ENCODE data around the gene GGT5.

Gene GGT5

DNA sequence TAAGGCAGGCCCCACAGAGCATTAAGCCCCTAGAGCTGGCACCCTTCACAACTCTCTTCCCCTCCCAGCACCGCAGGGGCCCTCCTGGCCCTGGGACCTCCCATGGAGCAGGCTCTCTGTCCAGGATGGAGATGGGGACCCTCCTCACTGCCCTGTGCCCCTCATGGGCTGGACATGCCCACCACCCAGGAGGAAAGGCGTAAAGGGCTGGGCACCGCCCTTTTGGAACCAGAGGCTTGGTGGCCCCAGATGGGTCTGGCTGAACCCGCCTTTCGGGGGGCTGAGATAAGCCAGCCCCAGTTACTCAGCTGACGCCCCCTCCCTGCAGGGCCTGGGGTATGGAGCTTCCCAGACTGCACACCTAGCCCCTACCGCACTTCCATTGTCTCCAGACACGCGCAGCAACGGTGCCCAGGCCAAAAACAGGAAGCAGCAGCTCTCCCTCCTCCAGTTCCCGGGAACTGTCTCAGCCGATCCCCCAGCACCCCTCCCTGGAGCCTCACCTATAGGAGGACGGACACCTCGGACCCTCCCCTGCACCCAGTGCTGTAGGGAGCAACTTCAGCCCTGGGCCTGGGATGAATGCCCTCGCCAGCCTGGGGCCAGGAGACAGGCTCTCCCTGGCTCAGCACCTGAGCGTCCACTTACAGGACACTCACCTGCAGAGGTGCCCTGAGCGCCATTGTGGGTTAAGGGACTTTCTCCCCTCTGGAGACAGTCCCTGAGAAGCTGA, 65.2 kb downstream of the GGT5 start:
- H3K4me3 ChIP-seq (ENCODE audit: low read length): no peak overlapping the region
- no peaks in the 10 kb centered on the region for H3K79me2 ChIP-seq (ENCODE audit: control insufficient read depth, low read length)
- H3K9me2 ChIP-seq (replicated peaks; ENCODE audit: control insufficient read depth, low read length): no peaks in the 10 kb centered on the region
- H3K9me3 ChIP-seq (ENCODE audit: control insufficient read depth, insufficient read depth, low read length): no peaks in the 10 kb centered on the region
- H3K36me3 ChIP-seq (ENCODE audit: control insufficient read depth, low read length): no peaks in the 10 kb centered on the region; the same call in 1 of the 2 replicates
- H3K4me1 ChIP-seq (ENCODE audit: control insufficient read depth, low read length): no peaks in the 10 kb centered on the region
- H3K27me3 ChIP-seq (ENCODE audit: control insufficient read depth, low read length): no peaks in the 10 kb centered on the region
- no peak overlapping the region for H3K27ac ChIP-seq (ENCODE audit: low read depth, low read length)
- no peaks in the 10 kb centered on the region; the same call in 1 of the 2 replicates for H4K20me1 ChIP-seq (ENCODE audit: control insufficient read depth, insufficient read depth, low read depth, low read length)
- no peak overlapping the region for H3K4me2 ChIP-seq (ENCODE audit: low read length)
- no peaks in the 10 kb centered on the region for H3F3A ChIP-seq (ENCODE audit: control insufficient read depth, insufficient read depth)
- TF ChIP-seq, protein P1, sequence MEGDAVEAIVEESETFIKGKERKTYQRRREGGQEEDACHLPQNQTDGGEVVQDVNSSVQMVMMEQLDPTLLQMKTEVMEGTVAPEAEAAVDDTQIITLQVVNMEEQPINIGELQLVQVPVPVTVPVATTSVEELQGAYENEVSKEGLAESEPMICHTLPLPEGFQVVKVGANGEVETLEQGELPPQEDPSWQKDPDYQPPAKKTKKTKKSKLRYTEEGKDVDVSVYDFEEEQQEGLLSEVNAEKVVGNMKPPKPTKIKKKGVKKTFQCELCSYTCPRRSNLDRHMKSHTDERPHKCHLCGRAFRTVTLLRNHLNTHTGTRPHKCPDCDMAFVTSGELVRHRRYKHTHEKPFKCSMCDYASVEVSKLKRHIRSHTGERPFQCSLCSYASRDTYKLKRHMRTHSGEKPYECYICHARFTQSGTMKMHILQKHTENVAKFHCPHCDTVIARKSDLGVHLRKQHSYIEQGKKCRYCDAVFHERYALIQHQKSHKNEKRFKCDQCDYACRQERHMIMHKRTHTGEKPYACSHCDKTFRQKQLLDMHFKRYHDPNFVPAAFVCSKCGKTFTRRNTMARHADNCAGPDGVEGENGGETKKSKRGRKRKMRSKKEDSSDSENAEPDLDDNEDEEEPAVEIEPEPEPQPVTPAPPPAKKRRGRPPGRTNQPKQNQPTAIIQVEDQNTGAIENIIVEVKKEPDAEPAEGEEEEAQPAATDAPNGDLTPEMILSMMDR (IDR thresholded peaks at IDR 0.05; ENCODE audit: low read depth, low read length, poor library complexity, severe bottlenecking): no peak
- no peak for TF ChIP-seq EZH2phosphoT487 (IDR thresholded peaks at IDR 0.05; ENCODE audit: borderline replicate concordance, low read length)

DNA sequence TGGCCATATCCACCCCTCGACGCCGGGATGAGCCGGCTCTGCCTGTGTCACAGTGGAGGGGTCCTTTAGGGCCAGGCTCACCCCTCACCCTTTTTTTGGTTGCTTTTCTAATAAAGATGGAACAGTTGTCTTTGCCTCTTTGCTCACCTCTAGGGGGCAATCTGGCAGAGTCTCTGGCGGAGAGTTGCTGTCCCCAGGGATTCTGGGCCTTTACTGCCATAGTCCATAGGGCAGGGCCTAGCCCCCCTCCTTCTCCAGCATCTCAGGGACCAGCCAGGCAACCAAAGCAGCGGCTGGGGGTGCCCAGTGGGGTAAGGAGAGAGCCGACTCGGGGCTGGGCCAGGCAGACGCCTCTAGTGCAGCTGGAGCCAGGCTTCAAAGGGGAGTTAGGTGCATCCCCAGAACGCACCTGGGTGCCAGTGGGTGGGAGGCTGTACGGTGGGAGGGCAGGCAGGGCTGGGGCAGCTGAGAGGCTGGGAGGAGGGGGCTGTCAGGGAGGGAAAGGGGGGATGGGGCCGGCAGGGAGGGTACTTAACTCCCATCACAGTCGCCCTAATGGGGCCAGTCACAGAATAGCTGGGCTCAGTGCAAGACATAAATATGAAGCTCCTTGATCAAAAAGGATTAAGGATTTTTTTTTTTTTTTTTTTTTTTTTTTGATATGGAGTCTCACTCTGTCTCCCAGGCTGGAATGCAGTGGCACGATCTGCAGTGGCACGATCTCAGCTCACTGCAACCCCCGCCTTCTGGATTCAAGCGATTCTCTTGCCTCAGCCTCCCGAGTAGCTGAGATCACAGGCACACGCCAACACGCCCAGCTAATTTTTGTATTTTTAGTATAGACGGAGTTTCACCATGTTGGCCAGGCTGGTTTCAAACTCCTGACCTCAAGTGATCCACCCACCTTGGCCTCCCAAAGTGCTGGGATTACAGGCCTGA, 66.1 kb downstream of the GGT5 start:
- Histone ChIP-seq H3K4me1 (ENCODE audit: control insufficient read depth, low read length) (no peaks in the 10 kb centered on the region), H3K36me3 (ENCODE audit: control insufficient read depth, low read length) (no peaks in the 10 kb centered on the region; the same call in 1 of the 2 replicates), H3F3A (ENCODE audit: control insufficient read depth, insufficient read depth) (no peaks in the 10 kb centered on the region), H3K4me2 (ENCODE audit: low read length) (no peak overlapping the region), H3K27me3 (ENCODE audit: control insufficient read depth, low read length) (no peaks in the 10 kb centered on the region), H3K27ac (ENCODE audit: low read depth, low read length) (no peak overlapping the region), H3K9me3 (ENCODE audit: control insufficient read depth, insufficient read depth, low read length) (no peaks in the 10 kb centered on the region), H3K9me2 (replicated peaks; ENCODE audit: control insufficient read depth, low read length) (no peaks in the 10 kb centered on the region), H3K79me2 (ENCODE audit: control insufficient read depth, low read length) (no peaks in the 10 kb centered on the region), H4K20me1 (ENCODE audit: control insufficient read depth, insufficient read depth, low read depth, low read length) (no peaks in the 10 kb centered on the region; the same call in 1 of the 2 replicates), H3K4me3 (ENCODE audit: low read length) (no peak overlapping the region)
- TF ChIP-seq EZH2phosphoT487 (IDR thresholded peaks at IDR 0.05; ENCODE audit: borderline replicate concordance, low read length): no peak
- TF ChIP-seq, protein P1 (IDR thresholded peaks at IDR 0.05; ENCODE audit: low read depth, low read length, poor library complexity, severe bottlenecking): peak; percentile 70

DNA sequence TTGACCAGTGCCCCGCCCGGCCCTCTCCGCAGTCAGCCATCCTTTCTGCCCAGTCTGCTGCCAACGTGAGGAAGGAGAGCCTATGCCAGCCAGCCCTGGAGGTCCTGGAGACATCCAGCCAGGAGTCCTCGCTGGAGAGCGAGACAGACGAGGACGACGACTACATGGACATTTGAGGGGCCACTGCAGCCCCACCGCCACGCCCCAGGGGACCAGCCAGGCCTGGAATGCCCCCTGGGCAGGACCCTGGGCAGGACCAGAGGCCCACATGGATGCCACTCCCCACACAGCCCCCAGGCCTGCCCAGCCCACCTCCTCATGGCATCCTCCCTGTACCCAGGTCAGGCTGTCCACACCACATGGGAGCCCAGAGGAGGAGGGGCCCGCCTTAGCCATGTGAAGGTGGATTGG, 66.9 kb downstream of the GGT5 start:
- no peaks in the 10 kb centered on the region for H3K4me1 ChIP-seq (ENCODE audit: control insufficient read depth, low read length)
- no peak overlapping the region for H3K27ac ChIP-seq (ENCODE audit: low read depth, low read length)
- H3K9me3 ChIP-seq (ENCODE audit: control insufficient read depth, insufficient read depth, low read length): no peaks in the 10 kb centered on the region
- no peaks in the 10 kb centered on the region; the same call in 1 of the 2 replicates for H4K20me1 ChIP-seq (ENCODE audit: control insufficient read depth, insufficient read depth, low read depth, low read length)
- H3K4me3 ChIP-seq (ENCODE audit: low read length): no peak overlapping the region
- TF ChIP-seq, protein P1 (IDR thresholded peaks at IDR 0.05; ENCODE audit: low read depth, low read length, poor library complexity, severe bottlenecking): no peak
- no peak for TF ChIP-seq EZH2phosphoT487 (IDR thresholded peaks at IDR 0.05; ENCODE audit: borderline replicate concordance, low read length)
- no peaks in the 10 kb centered on the region for H3K79me2 ChIP-seq (ENCODE audit: control insufficient read depth, low read length)
- H3K27me3 ChIP-seq (ENCODE audit: control insufficient read depth, low read length): no peaks in the 10 kb centered on the region
- H3F3A ChIP-seq (ENCODE audit: control insufficient read depth, insufficient read depth): no peaks in the 10 kb centered on the region
- no peaks in the 10 kb centered on the region; the same call in 1 of the 2 replicates for H3K36me3 ChIP-seq (ENCODE audit: control insufficient read depth, low read length)
- H3K4me2 ChIP-seq (ENCODE audit: low read length): no peak overlapping the region
- no peaks in the 10 kb centered on the region for H3K9me2 ChIP-seq (replicated peaks; ENCODE audit: control insufficient read depth, low read length)
